Measurements from ENCODE around the gene RAD51B.

Gene RAD51B

DNA sequence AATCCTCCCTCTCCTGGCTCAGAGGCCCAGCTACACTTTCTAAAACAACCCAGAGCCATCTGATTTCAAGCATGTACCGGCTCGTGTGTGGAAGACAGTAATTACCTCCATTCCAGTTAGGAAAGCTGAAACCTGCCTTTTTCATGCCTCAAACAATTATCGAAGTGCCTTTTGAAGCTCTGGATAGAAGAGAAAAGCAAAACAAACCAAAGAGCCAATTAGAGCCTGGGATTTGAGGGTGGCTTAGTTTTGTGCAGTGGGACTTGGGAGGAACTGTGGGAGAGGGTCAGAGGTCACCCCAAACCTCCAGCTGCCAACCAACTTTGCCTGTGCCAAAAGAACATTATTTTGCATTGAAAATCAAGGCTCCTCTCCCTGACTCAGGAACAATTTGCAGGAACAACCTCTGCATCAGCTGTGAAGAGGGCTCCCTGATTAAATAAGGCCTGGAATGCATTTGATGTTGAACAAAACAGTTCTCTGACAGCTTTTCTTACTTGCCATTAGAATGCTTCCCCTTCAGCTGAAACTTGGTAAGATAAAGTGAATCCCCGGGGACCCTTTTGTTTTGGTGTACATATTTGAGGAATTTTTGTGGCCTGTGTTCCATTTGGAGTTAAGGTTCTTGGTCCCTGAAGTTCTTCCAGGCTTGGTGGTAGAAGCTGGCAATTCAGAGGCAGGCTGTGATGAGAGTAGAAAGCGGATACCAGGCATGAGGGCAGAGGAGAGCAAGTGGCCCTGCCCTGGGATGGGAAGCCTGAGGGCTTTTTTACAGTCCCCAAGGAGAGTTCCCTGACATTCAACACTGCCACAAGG, 703.1 kb downstream of the RAD51B start:
- no peak for DNase-seq

- DNase-seq, result no peak
These were observed 703.7 kb downstream of the RAD51B start for GRCh38 chr14:68523326-68523610.

DNA sequence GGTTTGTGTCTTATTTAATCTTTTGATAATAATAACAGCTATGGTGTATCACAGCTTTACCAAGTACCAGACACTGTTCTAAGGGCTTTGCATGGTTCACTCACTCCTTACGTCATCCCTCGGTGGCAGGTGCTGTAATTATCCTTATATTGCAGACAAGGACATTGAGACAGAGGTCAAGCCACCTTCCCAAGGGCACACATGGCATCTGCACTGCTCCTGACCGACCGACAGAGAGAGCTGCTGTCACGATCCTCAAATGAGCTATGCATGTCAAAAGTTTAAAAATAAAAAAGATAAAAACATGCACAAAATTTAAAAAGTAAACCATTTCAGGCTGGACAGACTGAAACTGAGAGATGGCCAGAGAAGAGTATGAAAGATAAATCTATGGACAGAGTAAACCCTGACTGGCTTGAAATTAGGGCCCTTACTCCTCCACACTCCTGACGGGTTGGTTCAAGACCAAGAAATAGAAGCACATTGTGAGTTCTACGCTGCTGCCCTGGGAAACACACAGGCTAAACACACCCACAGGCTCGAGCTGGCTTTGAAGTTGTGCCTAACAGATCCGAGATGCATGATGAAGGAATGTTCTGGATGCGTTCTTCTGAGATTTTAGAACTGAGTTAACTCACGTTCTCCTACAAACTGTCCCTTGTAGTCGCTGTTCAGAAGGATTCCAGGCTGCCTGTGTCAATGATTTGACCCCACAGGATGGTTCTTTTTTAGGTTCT, 704.6 kb downstream of the RAD51B start:
- no peak for DNase-seq

GRCh38 chr14:68525516-68525915, 705.9 kb downstream of the RAD51B start:
- DNase-seq, result no peak

GRCh38 chr14:68526512-68527091, 707.0 kb downstream of the RAD51B start:
- DNase-seq, result peak; percentile 79

DNA sequence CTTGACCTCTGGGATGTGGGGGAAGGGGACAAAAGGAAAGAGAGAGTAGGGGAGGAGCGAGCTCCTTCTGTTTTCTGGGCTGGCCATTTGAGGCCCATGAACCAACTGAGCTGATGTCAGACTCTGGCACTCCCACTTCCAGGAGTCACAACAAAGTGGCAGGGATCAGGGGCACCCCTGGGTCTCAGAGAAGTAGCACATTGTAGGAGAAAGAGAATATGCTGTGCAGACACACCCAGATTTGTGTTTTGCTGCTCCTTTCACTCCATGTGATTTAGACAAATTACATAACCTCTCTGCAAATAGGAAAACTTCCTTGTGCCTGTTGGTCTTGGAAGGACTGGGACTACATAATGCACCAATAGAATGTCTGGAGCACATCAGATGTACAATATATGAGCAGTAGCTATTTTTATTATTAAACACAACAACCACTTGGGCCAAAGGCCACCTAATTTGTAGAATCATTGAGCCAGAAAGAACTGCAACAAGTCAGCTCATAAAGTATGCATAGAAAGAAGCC, 707.8 kb downstream of the RAD51B start:
- peak; percentile 26 for DNase-seq

DNA sequence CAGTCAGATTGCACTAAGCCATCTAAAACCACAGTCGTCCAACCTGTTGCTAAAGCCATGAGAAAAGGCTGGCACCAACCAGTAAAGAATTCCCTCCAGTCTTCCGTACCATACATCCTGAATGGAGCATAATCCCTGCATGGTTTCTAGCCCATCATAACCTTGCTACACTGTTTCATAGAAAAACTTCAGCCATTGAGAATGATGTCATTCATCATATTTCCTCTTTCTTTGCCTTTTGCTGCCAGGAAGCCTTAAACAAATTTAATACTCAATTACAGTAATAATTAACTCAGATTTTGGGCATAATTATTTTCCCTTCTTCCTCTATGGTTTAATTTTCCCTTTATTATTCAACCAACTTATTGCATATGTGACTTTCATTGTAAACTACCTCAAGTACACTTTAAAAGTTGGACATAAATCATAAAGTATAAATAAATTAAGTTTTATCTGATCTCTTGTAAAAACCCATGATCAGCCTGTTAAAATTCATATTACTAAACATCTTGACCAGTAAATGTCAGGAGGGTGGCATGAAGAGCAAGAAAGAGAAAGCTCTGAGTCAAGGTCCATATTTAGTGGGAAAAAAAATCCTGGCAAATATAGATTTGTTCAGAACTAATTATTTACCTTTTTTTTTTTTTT, 708.6 kb downstream of the RAD51B start:
- DNase-seq, result peak; percentile 67

DNA sequence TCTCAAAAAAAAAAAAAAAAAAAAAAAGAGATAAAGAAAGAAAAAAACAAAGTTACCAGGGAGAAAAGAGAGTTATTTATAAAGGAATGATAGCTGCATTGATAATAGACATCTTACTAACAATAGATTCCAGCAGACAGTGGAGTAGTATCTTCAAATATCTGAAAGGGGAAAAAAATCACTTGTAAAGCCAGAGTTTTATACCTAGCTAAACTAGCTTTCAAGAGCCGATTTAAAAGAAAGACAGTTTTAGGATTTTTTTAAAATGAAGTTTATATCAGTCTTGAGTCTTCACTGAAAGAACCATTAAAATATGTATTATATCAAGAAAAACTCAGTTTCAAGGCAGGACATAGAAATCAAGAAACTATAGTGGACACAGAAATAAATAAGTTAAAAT, 710.9 kb downstream of the RAD51B start:
- no peak for DNase-seq

DNA sequence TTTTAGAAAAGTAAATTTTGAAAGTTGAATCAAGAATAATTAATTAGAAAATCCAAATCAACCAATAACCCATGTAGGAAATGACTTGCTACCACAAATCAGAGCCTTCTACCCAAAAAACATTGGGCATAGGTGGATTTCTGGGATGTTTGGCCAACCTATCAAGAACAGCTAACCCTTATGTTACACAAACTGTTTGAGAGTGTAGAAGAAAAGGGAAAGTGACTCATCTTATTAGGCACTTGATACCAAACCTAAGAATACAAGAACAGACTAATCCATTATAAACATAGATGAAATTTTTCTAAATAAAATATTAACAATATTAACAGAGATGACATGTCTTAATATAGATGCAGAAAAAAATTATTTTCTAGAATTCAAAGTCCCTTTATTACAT, 712.9 kb downstream of the RAD51B start:
- DNase-seq, result no peak

DNA sequence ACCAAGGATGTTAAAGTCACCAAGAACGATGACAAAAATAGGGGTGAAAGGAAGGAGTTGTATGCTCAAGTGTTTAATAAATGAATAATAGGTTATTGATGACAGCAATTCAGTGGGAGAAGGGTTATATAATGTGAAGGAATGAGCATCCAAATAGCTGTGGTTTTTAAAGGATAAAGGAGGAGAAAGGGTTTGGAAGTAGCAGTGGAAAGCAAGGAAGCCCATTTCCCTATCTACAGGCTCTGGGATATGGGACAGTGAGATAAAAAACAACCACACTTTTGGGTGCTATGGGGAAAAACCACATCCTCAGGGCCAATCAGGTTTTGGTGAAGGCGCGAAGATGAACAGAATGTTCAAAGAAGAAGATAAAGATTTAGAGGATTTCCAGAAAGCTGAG, 714.7 kb downstream of the RAD51B start:
- DNase-seq, result no peak

GRCh38 chr14:68535404-68536017, 715.9 kb downstream of the RAD51B start:
- DNase-seq, result no peak

- DNase-seq, result no peak
These were observed 716.4 kb downstream of the RAD51B start for GRCh38 chr14:68536018-68536410.

DNA sequence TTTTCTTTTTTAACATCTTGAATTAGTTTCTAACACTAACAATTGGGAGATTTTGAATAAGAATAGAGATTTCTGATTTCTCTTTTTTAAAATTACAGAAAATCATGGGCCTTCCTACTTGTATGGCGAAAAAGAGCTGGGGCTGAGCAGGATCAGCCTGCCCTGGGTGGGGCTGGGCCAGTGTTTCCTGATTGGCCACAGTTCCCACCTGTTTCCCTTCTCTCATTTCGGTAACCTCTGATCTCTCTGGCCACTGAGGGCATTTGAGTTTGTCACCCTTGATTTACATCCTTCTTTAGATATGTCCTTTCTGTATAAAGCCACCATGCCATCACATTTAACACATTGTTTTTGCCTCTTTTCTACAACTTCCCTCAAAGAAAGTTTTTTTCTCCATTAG, 719.1 kb downstream of the RAD51B start:
- no peak for DNase-seq

DNA sequence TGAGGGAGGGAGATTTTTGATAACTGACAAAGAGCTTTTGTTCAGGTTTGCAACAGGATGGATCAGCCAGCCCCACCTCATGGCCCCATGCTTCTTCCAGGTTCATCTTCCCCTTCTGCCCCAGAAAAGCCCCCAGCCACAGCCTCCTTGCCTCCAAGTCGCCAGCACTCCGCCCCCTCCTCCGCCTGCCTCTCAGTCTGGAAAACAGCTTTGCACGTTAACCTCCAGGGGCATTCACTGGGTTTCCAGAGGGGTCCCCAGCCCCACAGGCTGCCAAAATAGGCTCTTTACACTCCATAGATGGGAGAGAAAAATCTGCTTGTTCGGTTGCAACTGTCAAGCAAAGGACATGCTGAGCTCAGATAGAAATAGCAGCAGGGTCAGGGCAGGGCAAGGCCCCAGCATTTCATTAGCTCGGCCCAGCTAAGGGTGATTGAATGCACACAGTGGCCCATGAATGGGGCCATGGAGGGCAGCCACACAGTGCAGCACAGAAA, 719.7 kb downstream of the RAD51B start:
- no peak for DNase-seq

GRCh38 chr14:68539789-68540188, 720.2 kb downstream of the RAD51B start:
- no peak for DNase-seq

DNA sequence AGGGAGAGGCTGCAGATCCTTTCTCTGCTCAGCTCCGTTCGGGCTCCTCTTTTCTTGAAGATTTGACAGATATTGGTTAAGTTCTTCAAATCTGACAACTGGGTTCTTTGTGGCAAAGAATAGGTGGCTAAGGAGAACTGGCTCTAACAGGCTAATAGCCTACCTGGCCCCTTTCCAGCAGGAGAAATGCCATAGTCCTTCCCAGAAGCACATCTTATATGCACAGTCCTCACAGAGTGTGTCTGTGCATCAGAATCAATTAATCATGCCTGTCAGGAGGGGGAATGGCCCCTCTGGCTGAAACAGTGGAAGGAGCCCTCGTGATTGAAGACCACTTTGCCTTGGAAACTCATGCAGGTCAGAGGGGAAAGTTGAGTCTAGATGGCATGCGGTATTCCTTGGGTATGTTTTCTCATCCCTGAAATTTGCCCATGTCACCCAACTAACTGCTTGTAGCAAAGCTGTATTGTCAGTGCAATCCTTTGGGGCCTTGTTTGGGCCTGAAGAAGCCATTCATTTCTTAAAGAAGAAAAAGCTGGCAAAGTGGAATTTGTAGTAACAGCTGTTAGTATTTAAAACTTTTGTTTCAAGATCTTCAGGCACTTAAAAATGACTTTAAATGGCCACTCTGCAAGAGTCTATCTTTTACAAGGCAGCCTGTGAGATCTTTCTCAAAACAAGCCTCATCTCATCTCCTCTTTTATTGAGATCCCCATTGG, 721.8 kb downstream of the RAD51B start:
- no peak for DNase-seq

GRCh38 chr14:68542346-68542745, 722.8 kb downstream of the RAD51B start:
- no peak for DNase-seq

GRCh38 chr14:68543516-68543915, 723.9 kb downstream of the RAD51B start:
- DNase-seq, result no peak

DNA sequence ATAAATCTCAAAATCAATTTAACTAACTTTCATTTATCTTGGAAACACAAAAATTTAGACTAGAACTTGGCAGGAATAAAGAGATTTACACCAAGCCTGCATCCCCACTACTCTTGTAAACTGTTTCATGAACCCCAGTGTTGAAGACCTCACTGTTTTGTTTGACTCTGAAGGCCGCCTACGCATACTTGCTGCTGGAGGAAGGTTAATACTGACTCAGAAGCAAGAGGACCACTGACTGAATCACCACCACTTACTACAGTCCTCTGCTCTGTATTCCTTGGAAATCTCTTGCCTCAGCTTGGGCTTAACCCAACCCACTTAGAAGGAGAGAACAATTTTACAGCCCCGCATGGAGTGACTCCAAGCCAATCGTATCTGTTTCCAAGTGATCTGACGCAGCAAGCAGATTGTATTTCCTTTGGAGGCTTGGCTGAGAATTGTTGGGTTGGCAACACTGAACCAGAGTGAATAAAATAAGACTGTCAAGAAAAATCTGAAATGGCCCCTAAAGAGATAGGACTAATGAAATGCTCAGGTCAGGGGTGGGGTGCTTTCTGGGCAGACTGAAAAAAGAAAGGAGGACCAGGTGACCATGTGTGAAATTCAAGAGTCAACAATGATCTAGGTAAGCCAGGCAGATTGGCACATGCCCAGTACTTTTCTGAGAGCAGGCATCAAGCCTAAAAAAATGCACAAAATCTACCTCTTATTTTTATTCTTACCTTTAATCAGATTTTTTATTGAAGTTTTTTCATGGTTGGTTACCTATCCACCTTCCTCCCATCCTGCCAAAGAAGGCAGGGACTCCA, 724.7 kb downstream of the RAD51B start:
- DNase-seq, result peak; percentile 77

GRCh38 chr14:68546839-68547238, 727.3 kb downstream of the RAD51B start:
- DNase-seq, result peak; percentile 24
